KG1 (cell line): Measurements from ENCODE around the gene C16orf95.

Source experiments
- DNase-seq: peaks from one replicate; lab custom pipeline; 2025; lab: John Stamatoyannopoulos, UW

The C16orf95 gene

GRCh38 chr16:87316450-87316922 lies 706 bp downstream of the C16orf95 start:
- DNase-seq = no peak

GRCh38 chr16:87314990-87315420 lies 2.2 kb downstream of the C16orf95 start:
- no peak for DNase-seq

GRCh38 chr16:87312008-87312407 lies 5.2 kb downstream of the C16orf95 start:
- no peak for DNase-seq

GRCh38 chr16:87311387-87311786 lies 5.8 kb downstream of the C16orf95 start:
- DNase-seq = no peak

GRCh38 chr16:87310610-87311009 lies 6.6 kb downstream of the C16orf95 start:
- DNase-seq = no peak

GRCh38 chr16:87309620-87310525 lies 7.3 kb downstream of the C16orf95 start:
- DNase-seq = no peak

- DNase-seq = no peak
Measured at GRCh38 chr16:87308826-87309225, 8.4 kb downstream of the C16orf95 start.

GRCh38 chr16:87306516-87306915 lies 10.7 kb downstream of the C16orf95 start:
- no peak for DNase-seq

- DNase-seq = no peak
Measured at GRCh38 chr16:87305505-87306391, 11.4 kb downstream of the C16orf95 start.

- no peak for DNase-seq
Measured at GRCh38 chr16:87304951-87305350, 12.2 kb downstream of the C16orf95 start.

- DNase-seq = no peak
Measured at GRCh38 chr16:87303962-87304521, 13.2 kb downstream of the C16orf95 start.

- no peak for DNase-seq
Measured at GRCh38 chr16:87303431-87303930, 13.7 kb downstream of the C16orf95 start.

GRCh38 chr16:87298857-87299465 lies 18.2 kb downstream of the C16orf95 start:
- DNase-seq = no peak

GRCh38 chr16:87297918-87298631 lies 19.1 kb downstream of the C16orf95 start:
- DNase-seq = no peak

- no peak for DNase-seq
Measured at GRCh38 chr16:87297407-87297806, 19.8 kb downstream of the C16orf95 start.

- DNase-seq = no peak
Measured at GRCh38 chr16:87295661-87296531, 21.3 kb downstream of the C16orf95 start.

- DNase-seq = no peak
Measured at GRCh38 chr16:87295259-87295658, 21.9 kb downstream of the C16orf95 start.

GRCh38 chr16:87293990-87294389 lies 23.2 kb downstream of the C16orf95 start:
- DNase-seq = no peak

GRCh38 chr16:87291944-87292343 lies 25.2 kb downstream of the C16orf95 start:
- DNase-seq = no peak

- DNase-seq = no peak
Measured at GRCh38 chr16:87288753-87289362, 28.3 kb downstream of the C16orf95 start.
